NT2/D1 (cell line): ENCODE results near the gene RGS19.

Source experiments
- DNase-seq: peaks from one replicate; pipeline ENCODE4 v3.0.0-alpha.2; 2011; ENCODE audit warnings: low read depth, low spot score
- H3K27me3 ChIP-seq: 2 replicates; pipeline ENCODE4 v1.6.0; 2011; ENCODE audit warnings: mild to moderate bottlenecking; ENCODE audit not compliant: insufficient read length, insufficient read depth
- H3K36me3 ChIP-seq: 2 replicates; pipeline ENCODE4 v1.6.1; 2011; ENCODE audit warnings: mild to moderate bottlenecking, low read length, mixed read lengths; ENCODE audit not compliant: insufficient read depth, insufficient read length
- H3K4me1 ChIP-seq: 2 replicates; pipeline ENCODE4 v1.5.1; 2011; ENCODE audit not compliant: insufficient read depth, insufficient read length
- H3K4me3 ChIP-seq: 2 replicates; pipeline ENCODE4 v1.5.1; 2011; ENCODE audit warnings: low read depth; ENCODE audit not compliant: insufficient read length
- H3K9ac ChIP-seq: 2 replicates; pipeline ENCODE4 v1.6.0; 2011; ENCODE audit warnings: low read depth; ENCODE audit not compliant: insufficient read length
- H3K9me3 ChIP-seq: 2 replicates; pipeline ENCODE4 v1.5.1; 2011; ENCODE audit warnings: mild to moderate bottlenecking, low read length; ENCODE audit not compliant: insufficient read depth
- SUZ12 ChIP-seq: IDR thresholded peaks from 2 replicates; pipeline ENCODE4 v1.6.1; 2011; ENCODE audit not compliant: insufficient read length, insufficient read depth; ENCODE audit errors: extremely low read depth
- YY1 ChIP-seq: IDR thresholded peaks from 2 replicates; pipeline ENCODE4 v1.6.1; 2011; ENCODE audit not compliant: insufficient read length, insufficient read depth
- ZNF274 ChIP-seq: IDR thresholded peaks from 2 replicates; pipeline ENCODE4 v1.6.1; 2011; ENCODE audit warnings: mild to moderate bottlenecking, low read depth, low read length

The RGS19 gene

GRCh38 chr20:64023361-64024140, 55.8 kb downstream of the RGS19 start:
- H3K4me1 ChIP-seq, result peaks cover 3% of the 10 kb centered on the region
- no peak for TF ChIP-seq YY1
- TF ChIP-seq SUZ12, result no peak
- TF ChIP-seq ZNF274, result no peak
- no peak overlapping the region for H3K9ac ChIP-seq
- no peaks in the 10 kb centered on the region for H3K27me3 ChIP-seq
- H3K4me3 ChIP-seq, result no peak overlapping the region
- no peaks in the 10 kb centered on the region for H3K9me3 ChIP-seq
- DNase-seq, result no peak
- H3K36me3 ChIP-seq, result peaks cover 96% of the 10 kb centered on the region
